HUES48 (cell line): ENCODE measurements around the gene HSPE1.
A peak's percentile ranks its signal among the peaks of the same experiment; 100 is the strongest.
"Not testable (repeated sequence)": the region's sequence is repeated elsewhere in the genome, so short reads cannot be mapped to it uniquely, and the experiment has no call there.

Experiments used
- H3K27ac ChIP-seq: one replicate; pipeline ENCODE4 v1.7.0; 2013; ENCODE audit warnings: low read depth, low read length, inconsistent platforms
- H3K27me3 ChIP-seq: 2 replicates; pipeline ENCODE4 v1.6.1; 2013; ENCODE audit warnings: mild to moderate bottlenecking, low read length; ENCODE audit not compliant: control insufficient read depth, insufficient read depth
- H3K36me3 ChIP-seq: 2 replicates; pipeline ENCODE4 v1.6.1; 2013; ENCODE audit warnings: low read length; ENCODE audit not compliant: control insufficient read depth, insufficient read depth
- H3K4me1 ChIP-seq: 2 replicates; pipeline ENCODE4 v1.6.1; 2013; ENCODE audit warnings: mild to moderate bottlenecking, low read length; ENCODE audit not compliant: control insufficient read depth, insufficient read depth
- H3K4me3 ChIP-seq: 2 replicates; pipeline ENCODE4 v1.5.1; 2013; ENCODE audit warnings: mild to moderate bottlenecking, low read depth, low read length
- H3K9ac ChIP-seq: 2 replicates; pipeline ENCODE4 v1.6.1; 2013; ENCODE audit warnings: mild to moderate bottlenecking, low read depth, low read length, moderate library complexity
- H3K9me3 ChIP-seq: 2 replicates; pipeline ENCODE4 v1.6.1; 2013; ENCODE audit warnings: low read length; ENCODE audit not compliant: control insufficient read depth, insufficient read depth

Gene HSPE1

DNA sequence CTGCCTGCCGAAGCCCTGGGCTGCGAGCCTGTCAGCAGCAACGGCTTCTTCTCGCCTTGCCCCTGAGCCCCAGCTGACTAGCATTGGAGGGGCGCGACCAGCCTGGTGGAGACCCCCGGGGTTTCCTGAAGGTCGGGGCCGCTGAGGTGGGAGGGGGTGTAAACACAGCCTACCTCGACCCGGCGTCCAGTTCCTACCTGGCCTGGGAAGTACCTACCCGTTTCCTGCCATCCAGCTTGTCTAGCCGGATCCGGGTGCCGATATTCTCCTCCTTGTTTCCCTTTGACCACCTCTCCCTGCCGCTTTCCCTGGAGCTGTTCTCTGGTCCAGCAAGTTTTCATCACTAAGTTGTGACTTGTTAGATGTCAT, 16.2 kb downstream of the HSPE1 start:
- peak overlapping the region; percentile 85 for H3K27ac ChIP-seq
- peak overlapping the region; percentile 86 for H3K9ac ChIP-seq
- H3K36me3 ChIP-seq = no peaks in the 10 kb centered on the region
- peaks cover 14% of the 10 kb centered on the region for H3K4me1 ChIP-seq
- H3K4me3 ChIP-seq = peak overlapping the region; percentile 94
- no peaks in the 10 kb centered on the region for H3K27me3 ChIP-seq
- no peaks in the 10 kb centered on the region for H3K9me3 ChIP-seq

DNA sequence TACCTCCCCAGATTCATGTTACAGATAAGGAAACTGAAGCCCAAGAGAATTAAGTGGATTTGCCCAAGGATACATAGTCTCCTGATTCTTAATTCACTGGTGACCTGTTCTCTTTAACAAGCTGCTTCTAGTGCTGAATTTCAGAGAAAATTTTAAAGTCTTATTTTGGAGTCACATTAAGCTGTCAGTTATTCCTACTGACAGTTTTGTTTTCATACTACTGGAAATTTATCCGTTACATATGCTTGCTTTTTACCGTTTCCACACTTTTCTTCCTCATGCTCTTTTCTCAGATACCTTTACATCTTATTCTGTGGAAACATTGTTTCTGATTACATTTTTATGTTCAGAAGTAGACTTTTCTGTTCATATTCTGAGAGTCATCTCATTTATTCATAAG, 17.0 kb downstream of the HSPE1 start:
- peak overlapping the region; percentile 94 for H3K4me3 ChIP-seq
- H3K27ac ChIP-seq = no peak overlapping the region
- no peaks in the 10 kb centered on the region for H3K36me3 ChIP-seq
- no peaks in the 10 kb centered on the region for H3K9me3 ChIP-seq
- H3K27me3 ChIP-seq = no peaks in the 10 kb centered on the region
- no peak overlapping the region for H3K9ac ChIP-seq
- H3K4me1 ChIP-seq = peaks cover 14% of the 10 kb centered on the region

- no peaks in the 10 kb centered on the region for H3K9me3 ChIP-seq
- no peaks in the 10 kb centered on the region for H3K27me3 ChIP-seq
- no peak overlapping the region for H3K9ac ChIP-seq
- peaks cover 73% of the 10 kb centered on the region for H3K36me3 ChIP-seq
- no peaks in the 10 kb centered on the region for H3K4me1 ChIP-seq
- H3K27ac ChIP-seq = no peak overlapping the region
- no peak overlapping the region for H3K4me3 ChIP-seq
Observed at GRCh38 chr2:197538412-197538811, 38.2 kb downstream of the HSPE1 start.

DNA sequence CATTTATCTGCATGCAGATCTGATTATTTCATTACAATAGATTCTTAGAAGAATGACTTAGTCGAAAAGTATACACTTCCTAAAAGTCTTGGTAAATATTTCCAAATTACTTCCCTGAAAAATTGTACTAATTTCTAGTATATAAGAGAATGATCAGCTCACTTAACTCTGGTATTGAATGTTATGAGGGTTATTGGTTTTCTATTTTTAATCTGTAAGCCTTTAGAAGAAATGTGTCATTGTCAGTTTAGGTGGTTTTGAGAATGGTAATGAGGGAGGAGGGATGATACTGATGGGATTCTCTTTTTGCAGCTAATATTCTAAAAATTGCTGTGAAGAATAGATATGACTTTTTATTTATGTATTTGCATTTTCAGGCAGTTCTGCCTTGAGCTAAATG, 39.6 kb downstream of the HSPE1 start:
- H3K9me3 ChIP-seq = no peaks in the 10 kb centered on the region
- peaks cover 79% of the 10 kb centered on the region for H3K36me3 ChIP-seq
- no peak overlapping the region for H3K4me3 ChIP-seq
- no peak overlapping the region for H3K27ac ChIP-seq
- no peaks in the 10 kb centered on the region for H3K27me3 ChIP-seq
- no peak overlapping the region for H3K9ac ChIP-seq
- H3K4me1 ChIP-seq = no peaks in the 10 kb centered on the region

GRCh38 chr2:197543206-197543605, 43.0 kb downstream of the HSPE1 start:
- H3K27me3 ChIP-seq = no peaks in the 10 kb centered on the region
- peaks cover 65% of the 10 kb centered on the region for H3K36me3 ChIP-seq
- H3K27ac ChIP-seq = no peak overlapping the region
- no peak overlapping the region for H3K4me3 ChIP-seq
- no peaks in the 10 kb centered on the region for H3K4me1 ChIP-seq
- H3K9me3 ChIP-seq = no peaks in the 10 kb centered on the region
- no peak overlapping the region for H3K9ac ChIP-seq

GRCh38 chr2:197547163-197547900, 47.2 kb downstream of the HSPE1 start:
- no peaks in the 10 kb centered on the region for H3K9me3 ChIP-seq
- H3K36me3 ChIP-seq = peaks cover 72% of the 10 kb centered on the region
- no peak overlapping the region for H3K9ac ChIP-seq
- H3K4me1 ChIP-seq = no peaks in the 10 kb centered on the region
- H3K27ac ChIP-seq = no peak overlapping the region
- no peaks in the 10 kb centered on the region for H3K27me3 ChIP-seq
- H3K4me3 ChIP-seq = no peak overlapping the region

DNA sequence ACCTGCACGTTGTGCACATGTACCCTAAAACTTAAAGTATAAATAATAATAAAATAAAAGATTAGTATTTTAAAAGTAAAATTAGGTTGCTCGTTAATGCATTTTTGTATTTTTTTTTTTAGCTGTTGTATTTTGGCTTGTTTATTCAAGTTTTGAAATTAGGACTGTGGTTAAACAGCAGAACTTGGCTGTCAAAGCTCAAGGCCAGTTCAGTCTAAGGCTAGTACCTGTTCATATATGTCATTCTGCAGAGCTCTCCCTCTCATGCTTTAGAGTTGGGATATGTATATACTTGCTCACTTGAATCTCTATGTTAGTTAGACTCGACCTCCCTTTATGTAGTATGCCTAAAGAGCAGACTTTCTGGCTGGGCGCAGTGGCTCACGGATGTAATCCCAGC, 48.4 kb downstream of the HSPE1 start:
- Histone ChIP-seq H3K9me3 (no peaks in the 10 kb centered on the region), H3K27me3 (no peaks in the 10 kb centered on the region), H3K9ac (no peak overlapping the region), H3K36me3 (peaks cover 72% of the 10 kb centered on the region), H3K4me1 (no peaks in the 10 kb centered on the region), H3K4me3 (no peak overlapping the region), H3K27ac (no peak overlapping the region)

- not testable (repeated sequence) for H3K9me3 ChIP-seq, H3K27me3 ChIP-seq, H3K27ac ChIP-seq, H3K4me3 ChIP-seq, H3K4me1 ChIP-seq, H3K9ac ChIP-seq
- peaks cover 62% of the 10 kb centered on the region for H3K36me3 ChIP-seq
Observed at GRCh38 chr2:197551260-197551659, 51.1 kb downstream of the HSPE1 start.
